HEK293 (cell line): ENCODE data around the gene PALD1.

Experiments used
- CTCF ChIA-PET: fragments of 350-600 bp; formaldehyde crosslinking; extraction: SDS; loops from one replicate; lab custom pipeline; 2021; ENCODE audit warnings: antibody characterized with exemption; lab: Yijun Ruan, JAX
- POLR2A ChIA-PET: fragments of 300-600 bp; formaldehyde crosslinking; extraction: SDS; loops from one replicate; lab custom pipeline; 2020; ENCODE audit warnings: antibody characterized with exemption, inconsistent platforms; lab: Yijun Ruan, JAX
- H3K27ac ChIP-seq: fragments of 200-500 bp; sonication (Bioruptor generic); 2 replicates; pipeline ENCODE4 v1.5.1; 2014; ENCODE audit warnings: low read depth, low read length, control low read depth, inconsistent platforms; ENCODE audit errors: extremely low read depth
- H3K36me3 ChIP-seq, 2 experiments: fragments of 200-500 bp in 1 of 2; sonication (Bioruptor generic) in 1 of 2; 1 replicate in 1 of 2; 2 replicates in 1 of 2; pipeline ENCODE4 v1.5.1; 2014 to 2017; ENCODE audit warnings: inconsistent platforms in 2 of 2, low read length in 2 of 2; ENCODE audit not compliant: control insufficient read depth in 2 of 2, insufficient read depth in 1 of 2
- H3K4me1 ChIP-seq: fragments of 200-500 bp; sonication (Bioruptor generic); 2 replicates; pipeline ENCODE4 v1.5.1; 2014; ENCODE audit warnings: mild to moderate bottlenecking, low read length, inconsistent platforms; ENCODE audit not compliant: control insufficient read depth, insufficient read depth
- H3K4me3 ChIP-seq: 2 replicates; pipeline ENCODE4 v1.5.1; 2011; ENCODE audit warnings: low read depth, mild to moderate bottlenecking, control low read depth, low read length, moderate library complexity
- H3K9me3 ChIP-seq: fragments of 200-500 bp; sonication (Bioruptor generic); 2 replicates; pipeline ENCODE4 v1.5.1; 2014; ENCODE audit warnings: low read depth, low read length, inconsistent platforms; ENCODE audit not compliant: control insufficient read depth, insufficient read depth
- EGR2 ChIP-seq: fragments of 450-650 bp; formaldehyde crosslinking; IDR thresholded peaks from 2 replicates; pipeline ENCODE4 v1.5.1; 2016; ENCODE audit warnings: low read depth, missing biosample characterization, missing genetic modification characterization
- HOXD13 ChIP-seq: sonication (generic); formaldehyde crosslinking; IDR thresholded peaks from 2 replicates; pipeline ENCODE4 v1.8.0; 2022; ENCODE audit warnings: missing genetic modification reagents, borderline replicate concordance
- IKZF3 ChIP-seq: fragments of 450-650 bp; IDR thresholded peaks from 2 replicates; pipeline ENCODE4 v1.5.0; 2018; ENCODE audit warnings: missing biosample characterization, mild to moderate bottlenecking, missing genetic modification characterization, moderate library complexity
- OVOL3 ChIP-seq: fragments of 450-650 bp; formaldehyde crosslinking; IDR thresholded peaks from 2 replicates; pipeline ENCODE4 v1.5.1; 2016; ENCODE audit warnings: missing biosample characterization, missing genetic modification characterization
- PRDM6 ChIP-seq: fragments of 450-650 bp; formaldehyde crosslinking; IDR thresholded peaks from 2 replicates; pipeline ENCODE4 v1.5.1; 2017; ENCODE audit warnings: missing biosample characterization, missing genetic modification characterization
- ZBTB10 ChIP-seq: fragments of 450-650 bp; formaldehyde crosslinking; IDR thresholded peaks from 2 replicates; pipeline ENCODE4 v1.5.1; 2016; ENCODE audit warnings: missing biosample characterization, missing genetic modification characterization
- ZFHX2 ChIP-seq: fragments of 450-650 bp; formaldehyde crosslinking; conservative IDR thresholded peaks from 2 replicates; pipeline ENCODE4 v1.5.1; 2016; ENCODE audit warnings: missing biosample characterization, missing genetic modification characterization
- ZNF202 ChIP-seq: fragments of 450-650 bp; formaldehyde crosslinking; IDR thresholded peaks from 2 replicates; pipeline ENCODE4 v1.5.1; 2016; ENCODE audit warnings: missing biosample characterization, missing genetic modification characterization, borderline replicate concordance
- ZNF274 ChIP-seq, 2 experiments: fragments of 200-500 bp in 1 of 2; fragments of 450-650 bp in 1 of 2; sonication (Bioruptor generic) in 1 of 2; formaldehyde crosslinking in 1 of 2; IDR thresholded peaks; 2 replicates each; pipeline versions ENCODE4 v1.5.1 to v1.6.1; 2014 to 2016; ENCODE audit warnings: borderline replicate concordance in 1 of 2, inconsistent platforms in 1 of 2, low read length in 1 of 2, missing biosample characterization in 1 of 2, missing genetic modification characterization in 1 of 2
- ZNF558 ChIP-seq: fragments of 450-650 bp; formaldehyde crosslinking; IDR thresholded peaks from 2 replicates; pipeline ENCODE4 v1.5.1; 2016; ENCODE audit warnings: missing biosample characterization, missing genetic modification characterization
- ZNF610 ChIP-seq: fragments of 450-650 bp; formaldehyde crosslinking; IDR thresholded peaks from 2 replicates; pipeline ENCODE4 v1.5.1; 2016; ENCODE audit warnings: missing biosample characterization, missing genetic modification characterization, borderline replicate concordance

Gene PALD1

GRCh38 chr10:70601746-70602145 lies 123.2 kb downstream of the PALD1 start:
- TF ChIP-seq ZBTB10 (tag by site-specific recombination) (no peak), ZNF202 (tag by site-specific recombination) (no peak), HOXD13 (CRISPR knock-in tag) (no peak)
- Histone ChIP-seq H3K4me1 (no peaks in the 10 kb centered on the region), H3K4me3 (no peak overlapping the region), H3K36me3 (no peaks in the 10 kb centered on the region), H3K9me3 (no peaks in the 10 kb centered on the region), H3K27ac (no peak overlapping the region)
- ChIA-PET CTCF (no interaction called here), POLR2A (no interaction called here)

- H3K9me3 ChIP-seq = no peaks in the 10 kb centered on the region
- H3K36me3 ChIP-seq = no peaks in the 10 kb centered on the region
- no peak within 1 kb of the TSS for H3K27ac ChIP-seq
- TF ChIP-seq EGR2 = peak; percentile 77
- no peak for TF ChIP-seq HOXD13 (CRISPR knock-in tag)
- TF ChIP-seq ZFHX2 (tag by site-specific recombination) = peak; percentile 82
- no peak for TF ChIP-seq OVOL3 (tag by site-specific recombination)
- TF ChIP-seq ZNF274 (IDR thresholded peaks at IDR 0.05; ENCODE audit: low read length) = no peak
- no peak for TF ChIP-seq ZNF274 (tag by site-specific recombination; IDR thresholded peaks at IDR 0.05; ENCODE audit: borderline replicate concordance)
- no peak within 1 kb of the TSS for H3K4me3 ChIP-seq
- CTCF ChIA-PET = no interaction called here
- no peaks in the 10 kb centered on the region for H3K4me1 ChIP-seq
- POLR2A ChIA-PET = no interaction called here
Observed at GRCh38 chr10:70602665-70603448, 124.3 kb downstream of the PALD1 start, which contains the start of gene PRF1. Gene PRF1, minus strand, starts transcription at chr10:70602741. Its CDS starts 1,839 bp downstream, at chr10:70600902.

GRCh38 chr10:70603449-70603801 lies 124.9 kb downstream of the PALD1 start:
- Histone ChIP-seq H3K9me3 (no peaks in the 10 kb centered on the region), H3K36me3 (no peaks in the 10 kb centered on the region), H3K27ac (no peak overlapping the region), H3K4me1 (no peaks in the 10 kb centered on the region), H3K4me3 (no peak overlapping the region)
- TF ChIP-seq HOXD13 (CRISPR knock-in tag) = no peak
- TF ChIP-seq IKZF3 (tag by site-specific recombination) = no peak
- TF ChIP-seq, all 188 proteins: peak for 0
- CTCF ChIA-PET = no interaction called here
- POLR2A ChIA-PET = no interaction called here

GRCh38 chr10:70604106-70604505 lies 125.5 kb downstream of the PALD1 start:
- Histone ChIP-seq H3K4me1 (no peaks in the 10 kb centered on the region), H3K27ac (no peak overlapping the region), H3K4me3 (no peak overlapping the region), H3K9me3 (no peaks in the 10 kb centered on the region), H3K36me3 (no peaks in the 10 kb centered on the region)
- TF ChIP-seq PRDM6 (tag by site-specific recombination) (0 out of 2 replicates have a peak, but pooled peaks have one; percentile 16), ZNF558 (tag by site-specific recombination) (no peak), ZNF610 (tag by site-specific recombination) (no peak)
- POLR2A ChIA-PET = interaction anchor here (0.6 kb wide), 1 partner anchor 13 kb away, joined by 4 read pairs; no protein-coding TSS in a partner anchor
- CTCF ChIA-PET = no interaction called here
